ENCODE results near the gene HAGHL. TPM values are rescaled to one million over a fixed set of nuclear protein-coding genes. Genes with fewer than 3 reads are reported as not detected.
A peak's percentile ranks its signal among the peaks of the same experiment; 100 is the strongest.

Gene HAGHL
- total RNA-seq, 2 donors from 2014 or later = 8.9 to 11.4 TPM

DNA sequence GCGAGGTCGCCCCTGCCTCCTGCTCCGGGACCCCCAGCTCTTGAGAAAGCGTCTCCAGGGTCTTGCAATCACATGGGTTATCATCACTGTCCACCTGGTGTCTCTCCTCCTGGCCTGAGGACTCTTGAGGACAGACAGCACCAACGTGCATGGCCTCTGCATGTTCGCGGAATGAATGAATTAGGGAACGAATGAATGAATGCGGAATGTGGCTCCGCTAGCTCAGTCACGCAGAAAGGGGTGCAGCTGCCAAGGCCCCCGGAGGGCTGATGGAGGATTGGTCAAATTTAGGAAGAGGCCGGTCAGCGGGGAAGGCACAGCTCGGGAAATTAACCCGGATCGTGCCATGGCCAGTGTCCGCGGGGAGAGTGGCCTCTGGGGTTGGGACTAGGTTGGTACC is 24.6 kb upstream of the HAGHL start:
- Histone ChIP-seq H3K27ac (ENCODE audit: low read depth, low read length) (no peak overlapping the region), H3K9ac (ENCODE audit: extremely low read depth, low read length, poor library complexity, severe bottlenecking) (no peak overlapping the region), H3K27me3 (ENCODE audit: control insufficient read depth, insufficient read depth, low read length, poor library complexity, severe bottlenecking) (peaks cover 92% of the 10 kb centered on the region), H3K4me1 (ENCODE audit: control insufficient read depth, insufficient read depth, low read length) (no peaks in the 10 kb centered on the region), H3K9me3 (ENCODE audit: control insufficient read depth, low read length) (no peaks in the 10 kb centered on the region), H3K36me3 (ENCODE audit: control insufficient read depth, insufficient read depth, low read length) (no peaks in the 10 kb centered on the region), H3K4me3 (ENCODE audit: low read length) (no peak overlapping the region)
- Mint-ChIP-seq H3K4me1 (no peaks in the 10 kb centered on the region), H3K4me3 (no peak overlapping the region), H3K9me3 (no peaks in the 10 kb centered on the region), H3K27ac (no peak overlapping the region), H3K27me3 (ENCODE audit: insufficient read depth) (peaks cover 88% of the 10 kb centered on the region), H3K36me3 (ENCODE audit: low read depth) (no peaks in the 10 kb centered on the region)
- TF ChIP-seq, protein P1, sequence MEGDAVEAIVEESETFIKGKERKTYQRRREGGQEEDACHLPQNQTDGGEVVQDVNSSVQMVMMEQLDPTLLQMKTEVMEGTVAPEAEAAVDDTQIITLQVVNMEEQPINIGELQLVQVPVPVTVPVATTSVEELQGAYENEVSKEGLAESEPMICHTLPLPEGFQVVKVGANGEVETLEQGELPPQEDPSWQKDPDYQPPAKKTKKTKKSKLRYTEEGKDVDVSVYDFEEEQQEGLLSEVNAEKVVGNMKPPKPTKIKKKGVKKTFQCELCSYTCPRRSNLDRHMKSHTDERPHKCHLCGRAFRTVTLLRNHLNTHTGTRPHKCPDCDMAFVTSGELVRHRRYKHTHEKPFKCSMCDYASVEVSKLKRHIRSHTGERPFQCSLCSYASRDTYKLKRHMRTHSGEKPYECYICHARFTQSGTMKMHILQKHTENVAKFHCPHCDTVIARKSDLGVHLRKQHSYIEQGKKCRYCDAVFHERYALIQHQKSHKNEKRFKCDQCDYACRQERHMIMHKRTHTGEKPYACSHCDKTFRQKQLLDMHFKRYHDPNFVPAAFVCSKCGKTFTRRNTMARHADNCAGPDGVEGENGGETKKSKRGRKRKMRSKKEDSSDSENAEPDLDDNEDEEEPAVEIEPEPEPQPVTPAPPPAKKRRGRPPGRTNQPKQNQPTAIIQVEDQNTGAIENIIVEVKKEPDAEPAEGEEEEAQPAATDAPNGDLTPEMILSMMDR (conservative IDR thresholded peaks at IDR 0.05) = no peak
- DNase-seq = no peak
- 85% methylated on average over 15 to 19 of the region's 19 CpGs for whole genome bisulfite sequencing, 2 experiments (ENCODE audit: insufficient coverage in 1 of 2, insufficient read length in 1 of 2)

DNA sequence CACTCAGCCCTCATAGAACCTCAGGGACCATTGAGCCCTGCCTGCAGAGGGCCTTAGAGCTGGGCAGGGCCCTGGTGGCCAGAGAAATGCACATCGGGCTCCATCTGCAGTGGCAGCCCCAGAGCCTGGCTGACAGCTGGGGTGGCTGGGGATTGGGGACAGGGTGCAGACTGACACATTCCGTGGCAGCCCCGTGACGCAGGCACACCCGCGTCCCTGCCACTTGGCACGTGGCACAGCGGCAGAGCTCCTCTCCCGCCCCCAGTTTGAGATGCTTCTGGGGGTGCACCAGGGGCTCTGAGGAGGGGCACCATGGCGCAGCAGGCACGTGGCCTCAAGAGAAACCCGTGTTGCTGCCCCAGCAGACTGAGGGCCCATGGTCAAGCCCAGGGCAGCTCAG is 23.5 kb upstream of the HAGHL start:
- H3K36me3 Mint-ChIP-seq (ENCODE audit: low read depth) = no peaks in the 10 kb centered on the region
- WGBS, 2 experiments (ENCODE audit: insufficient coverage in 1 of 2, insufficient read length in 1 of 2) = 89 to 100% methylated on average over 1 to 12 of the region's 12 CpGs
- peaks cover 87% of the 10 kb centered on the region for H3K27me3 Mint-ChIP-seq (ENCODE audit: insufficient read depth)
- H3K4me1 ChIP-seq (ENCODE audit: control insufficient read depth, insufficient read depth, low read length) = no peaks in the 10 kb centered on the region
- no peaks in the 10 kb centered on the region for H3K9me3 ChIP-seq (ENCODE audit: control insufficient read depth, low read length)
- H3K36me3 ChIP-seq (ENCODE audit: control insufficient read depth, insufficient read depth, low read length) = no peaks in the 10 kb centered on the region
- peaks cover 92% of the 10 kb centered on the region for H3K27me3 ChIP-seq (ENCODE audit: control insufficient read depth, insufficient read depth, low read length, poor library complexity, severe bottlenecking)
- H3K4me3 ChIP-seq (ENCODE audit: low read length) = no peak overlapping the region
- TF ChIP-seq, protein P1 (conservative IDR thresholded peaks at IDR 0.05) = peak; percentile 16
- no peak overlapping the region for H3K4me3 Mint-ChIP-seq
- DNase-seq = no peak
- no peak overlapping the region for H3K27ac ChIP-seq (ENCODE audit: low read depth, low read length)
- no peak overlapping the region for H3K9ac ChIP-seq (ENCODE audit: extremely low read depth, low read length, poor library complexity, severe bottlenecking)
- no peaks in the 10 kb centered on the region for H3K9me3 Mint-ChIP-seq
- H3K27ac Mint-ChIP-seq = no peak overlapping the region
- H3K4me1 Mint-ChIP-seq = no peaks in the 10 kb centered on the region

DNA sequence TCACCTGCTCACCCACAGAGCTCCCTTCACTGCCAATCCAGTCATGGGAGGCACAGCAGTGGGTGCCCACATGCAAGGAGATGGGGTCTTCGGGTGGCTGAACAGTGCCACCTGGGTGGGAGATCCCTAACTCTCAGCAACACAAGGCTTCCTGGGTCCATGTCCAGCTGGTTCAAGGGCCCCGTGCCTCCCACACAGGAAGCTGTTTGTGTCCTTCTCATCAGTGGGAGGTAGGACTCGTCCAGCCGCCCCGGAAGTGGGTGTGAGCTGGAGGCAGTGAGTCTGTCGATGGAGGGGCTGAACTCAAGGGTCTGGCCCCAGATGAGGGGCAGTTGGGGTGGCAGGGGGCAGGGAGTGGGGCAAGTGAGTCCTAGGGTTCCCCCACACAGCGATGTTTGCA is 22.9 kb upstream of the HAGHL start:
- TF ChIP-seq, protein P1 (conservative IDR thresholded peaks at IDR 0.05) = no peak
- Mint-ChIP-seq H3K27me3 (ENCODE audit: insufficient read depth) (peaks cover 87% of the 10 kb centered on the region), H3K9me3 (no peaks in the 10 kb centered on the region), H3K36me3 (ENCODE audit: low read depth) (no peaks in the 10 kb centered on the region), H3K4me3 (no peak overlapping the region), H3K4me1 (no peaks in the 10 kb centered on the region), H3K27ac (no peak overlapping the region)
- Histone ChIP-seq H3K27ac (ENCODE audit: low read depth, low read length) (no peak overlapping the region), H3K36me3 (ENCODE audit: control insufficient read depth, insufficient read depth, low read length) (no peaks in the 10 kb centered on the region), H3K4me1 (ENCODE audit: control insufficient read depth, insufficient read depth, low read length) (no peaks in the 10 kb centered on the region), H3K9ac (ENCODE audit: extremely low read depth, low read length, poor library complexity, severe bottlenecking) (no peak overlapping the region), H3K27me3 (ENCODE audit: control insufficient read depth, insufficient read depth, low read length, poor library complexity, severe bottlenecking) (peaks cover 92% of the 10 kb centered on the region), H3K4me3 (ENCODE audit: low read length) (no peak overlapping the region), H3K9me3 (ENCODE audit: control insufficient read depth, low read length) (no peaks in the 10 kb centered on the region)
- 81% methylated on average over 7 of the region's 7 CpGs; no CpG with 5 or more reads in 1 of the 2 experiments for WGBS, 2 experiments (ENCODE audit: insufficient coverage in 1 of 2, insufficient read length in 1 of 2)
- DNase-seq = no peak
